Measurements from ENCODE around the gene TKTL1.

DNA sequence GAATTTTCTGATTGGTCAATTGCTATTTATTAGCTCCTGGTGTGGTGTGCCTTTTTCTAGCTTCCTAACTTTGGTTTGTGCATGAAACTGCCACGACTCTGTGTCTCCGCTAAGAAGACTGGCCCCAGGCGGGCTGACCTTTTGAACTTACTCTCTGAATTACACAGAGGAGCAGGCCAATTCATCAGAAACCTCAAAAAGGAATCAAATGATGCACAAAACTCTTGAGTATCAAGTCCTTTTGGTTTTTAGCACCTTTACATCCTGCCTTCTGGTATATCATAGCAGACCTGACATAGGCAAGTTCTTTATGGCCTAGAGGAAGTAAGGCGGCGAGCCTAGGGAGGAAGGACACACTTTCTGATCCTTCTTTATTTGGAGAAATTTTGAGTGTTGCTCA, 17.6 kb downstream of the TKTL1 start:
- TF ChIP-seq, protein P1, sequence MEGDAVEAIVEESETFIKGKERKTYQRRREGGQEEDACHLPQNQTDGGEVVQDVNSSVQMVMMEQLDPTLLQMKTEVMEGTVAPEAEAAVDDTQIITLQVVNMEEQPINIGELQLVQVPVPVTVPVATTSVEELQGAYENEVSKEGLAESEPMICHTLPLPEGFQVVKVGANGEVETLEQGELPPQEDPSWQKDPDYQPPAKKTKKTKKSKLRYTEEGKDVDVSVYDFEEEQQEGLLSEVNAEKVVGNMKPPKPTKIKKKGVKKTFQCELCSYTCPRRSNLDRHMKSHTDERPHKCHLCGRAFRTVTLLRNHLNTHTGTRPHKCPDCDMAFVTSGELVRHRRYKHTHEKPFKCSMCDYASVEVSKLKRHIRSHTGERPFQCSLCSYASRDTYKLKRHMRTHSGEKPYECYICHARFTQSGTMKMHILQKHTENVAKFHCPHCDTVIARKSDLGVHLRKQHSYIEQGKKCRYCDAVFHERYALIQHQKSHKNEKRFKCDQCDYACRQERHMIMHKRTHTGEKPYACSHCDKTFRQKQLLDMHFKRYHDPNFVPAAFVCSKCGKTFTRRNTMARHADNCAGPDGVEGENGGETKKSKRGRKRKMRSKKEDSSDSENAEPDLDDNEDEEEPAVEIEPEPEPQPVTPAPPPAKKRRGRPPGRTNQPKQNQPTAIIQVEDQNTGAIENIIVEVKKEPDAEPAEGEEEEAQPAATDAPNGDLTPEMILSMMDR (IDR thresholded peaks at IDR 0.05; ENCODE audit: borderline replicate concordance, extremely low read depth, low read length, poor library complexity, severe bottlenecking) = no peak
- no peak for TF ChIP-seq EZH2 (IDR thresholded peaks at IDR 0.05; ENCODE audit: borderline replicate concordance, low read depth, low read length, severe bottlenecking)

Data from DND-41 (cell line).